ENCODE data around the gene DUSP14.

Gene DUSP14

GRCh38 chr17:37527249-37527851 is 37.7 kb downstream of the DUSP14 start:
- H3K4me3 ChIP-seq (ENCODE audit: low read depth, low read length) = no peak overlapping the region
- TF ChIP-seq, protein P1, sequence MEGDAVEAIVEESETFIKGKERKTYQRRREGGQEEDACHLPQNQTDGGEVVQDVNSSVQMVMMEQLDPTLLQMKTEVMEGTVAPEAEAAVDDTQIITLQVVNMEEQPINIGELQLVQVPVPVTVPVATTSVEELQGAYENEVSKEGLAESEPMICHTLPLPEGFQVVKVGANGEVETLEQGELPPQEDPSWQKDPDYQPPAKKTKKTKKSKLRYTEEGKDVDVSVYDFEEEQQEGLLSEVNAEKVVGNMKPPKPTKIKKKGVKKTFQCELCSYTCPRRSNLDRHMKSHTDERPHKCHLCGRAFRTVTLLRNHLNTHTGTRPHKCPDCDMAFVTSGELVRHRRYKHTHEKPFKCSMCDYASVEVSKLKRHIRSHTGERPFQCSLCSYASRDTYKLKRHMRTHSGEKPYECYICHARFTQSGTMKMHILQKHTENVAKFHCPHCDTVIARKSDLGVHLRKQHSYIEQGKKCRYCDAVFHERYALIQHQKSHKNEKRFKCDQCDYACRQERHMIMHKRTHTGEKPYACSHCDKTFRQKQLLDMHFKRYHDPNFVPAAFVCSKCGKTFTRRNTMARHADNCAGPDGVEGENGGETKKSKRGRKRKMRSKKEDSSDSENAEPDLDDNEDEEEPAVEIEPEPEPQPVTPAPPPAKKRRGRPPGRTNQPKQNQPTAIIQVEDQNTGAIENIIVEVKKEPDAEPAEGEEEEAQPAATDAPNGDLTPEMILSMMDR (IDR thresholded peaks at IDR 0.05; ENCODE audit: borderline replicate concordance, insufficient read depth, low read depth, low read length) = peak; percentile 54; the same call in 1 of the 2 replicates

DNA sequence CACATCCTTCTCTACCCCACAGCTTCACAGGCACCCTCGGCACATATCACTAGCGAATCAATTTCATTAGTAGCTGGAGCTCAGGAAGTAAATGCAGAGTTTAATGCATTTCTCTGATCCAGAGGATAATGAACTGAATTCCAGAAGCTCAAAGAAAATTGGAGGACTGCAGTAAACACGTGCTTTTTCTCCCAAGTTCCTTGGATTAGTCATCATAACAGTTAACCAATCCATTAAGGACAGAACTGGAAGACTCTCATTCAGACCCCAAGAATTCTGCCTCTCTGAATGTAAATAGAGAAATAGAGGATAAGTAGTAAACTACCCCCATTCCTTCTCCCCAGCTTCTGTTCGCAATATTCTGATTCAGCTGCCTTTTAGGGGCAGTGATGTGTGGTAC is 40.7 kb downstream of the DUSP14 start:
- TF ChIP-seq, protein P1 (IDR thresholded peaks at IDR 0.05; ENCODE audit: borderline replicate concordance, insufficient read depth, low read depth, low read length) = no peak
- H3K4me3 ChIP-seq (ENCODE audit: low read depth, low read length) = no peak overlapping the region

DNA sequence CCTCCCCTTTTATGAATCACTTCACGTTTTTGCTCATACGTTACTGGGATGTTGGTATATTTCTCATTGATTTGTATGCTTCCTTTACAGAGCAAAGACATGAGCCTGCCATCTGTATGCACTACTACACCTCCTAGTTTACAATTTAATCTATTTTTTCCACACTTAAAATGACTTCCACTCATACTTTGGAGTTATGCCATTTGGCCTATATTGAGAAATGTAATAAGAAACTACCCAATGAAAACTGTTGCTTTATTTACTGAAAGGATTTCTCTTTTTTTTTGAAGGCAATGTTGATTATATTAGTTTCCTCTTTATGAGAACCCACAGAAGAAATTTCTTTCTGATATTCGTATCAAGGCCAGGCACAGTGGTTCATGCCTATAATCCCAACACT is 43.1 kb downstream of the DUSP14 start:
- TF ChIP-seq, protein P1 (IDR thresholded peaks at IDR 0.05; ENCODE audit: borderline replicate concordance, insufficient read depth, low read depth, low read length) = no peak
- H3K4me3 ChIP-seq (ENCODE audit: low read depth, low read length) = no peak overlapping the region

DNA sequence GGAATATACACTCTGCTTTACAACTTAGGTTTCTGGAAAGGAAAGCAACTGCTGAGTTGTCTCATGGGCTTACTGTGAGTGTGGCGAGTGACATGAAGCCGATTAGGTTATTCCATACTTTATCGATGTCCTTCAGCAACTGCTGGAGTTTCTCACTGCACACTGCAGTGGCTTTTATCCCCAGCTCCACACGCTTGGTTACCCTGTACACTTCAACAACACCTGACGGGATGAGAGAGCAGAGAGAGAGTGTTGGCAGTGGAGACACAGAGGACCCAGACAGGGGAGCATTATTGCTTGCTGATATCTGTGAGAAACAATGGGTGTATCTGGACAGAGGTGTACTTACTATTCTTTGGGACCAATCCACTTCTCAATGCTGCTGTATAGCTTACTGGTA is 46.2 kb downstream of the DUSP14 start:
- TF ChIP-seq, protein P1 (IDR thresholded peaks at IDR 0.05; ENCODE audit: borderline replicate concordance, insufficient read depth, low read depth, low read length) = no peak
- H3K4me3 ChIP-seq (ENCODE audit: low read depth, low read length) = no peak overlapping the region

DNA sequence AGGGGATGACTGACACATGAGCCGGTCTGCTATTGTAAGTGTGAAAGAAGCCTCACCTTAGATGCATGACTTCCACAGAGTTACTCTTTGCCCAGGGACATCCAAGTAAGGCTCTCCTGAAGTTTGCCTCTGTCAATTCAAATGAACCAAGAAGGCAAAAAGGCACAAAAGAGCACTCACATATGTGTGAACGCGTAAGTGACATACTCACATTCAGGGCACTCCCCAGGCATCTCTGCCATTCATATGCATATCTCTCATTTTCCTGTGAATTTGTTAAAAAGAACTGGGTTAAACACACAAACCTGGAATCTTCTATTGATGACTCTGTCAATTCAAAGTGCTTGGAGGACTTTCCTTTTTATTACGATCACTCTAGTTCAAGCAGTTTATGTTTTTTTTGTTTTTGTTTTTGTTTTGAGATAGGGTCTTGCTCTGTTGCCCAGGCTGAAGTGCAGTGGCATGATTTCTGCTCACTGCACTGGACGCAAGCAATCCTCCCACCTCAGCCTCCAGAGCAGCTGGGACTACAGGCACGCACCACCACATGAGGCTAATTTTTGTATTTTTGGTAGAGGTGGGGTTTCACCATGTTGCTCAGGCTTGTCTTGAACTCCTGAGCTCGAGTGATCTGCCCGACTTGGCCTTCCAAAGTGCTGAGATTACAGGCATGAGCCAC is 49.4 kb downstream of the DUSP14 start:
- no peak overlapping the region for H3K4me3 ChIP-seq (ENCODE audit: low read depth, low read length)
- TF ChIP-seq, protein P1 (IDR thresholded peaks at IDR 0.05; ENCODE audit: borderline replicate concordance, insufficient read depth, low read depth, low read length) = no peak

- no peak overlapping the region for H3K4me3 ChIP-seq (ENCODE audit: low read depth, low read length)
- TF ChIP-seq, protein P1 (IDR thresholded peaks at IDR 0.05; ENCODE audit: borderline replicate concordance, insufficient read depth, low read depth, low read length) = no peak
These were observed 52.4 kb downstream of the DUSP14 start for GRCh38 chr17:37541880-37542660.

All from GM12875 (cell line).